Subcutaneous preadipocyte (primary cell): ENCODE results near the gene CACNG3. TPM values are rescaled to one million over a fixed set of nuclear protein-coding genes. Genes with fewer than 3 reads are reported as not detected.

Source experiments
- small RNA-seq: library from RNA; depleted of rRNA; stranded (forward); fragments of <200 nt; gene quantifications from one replicate; pipeline ENCODE3, GENCODE V24; 2012
- total RNA-seq: library from RNA; depleted of rRNA; stranded (reverse); fragments of >200 nt; gene quantifications from 2 replicates; pipeline ENCODE4 v1.2.3, GENCODE V29; 2012

CACNG3 gene
- not detected in 2 replicates for total RNA-seq

GRCh38 chr16:24255456-24256371 lies at the start of gene CACNG3:
Gene CACNG3 (plus strand): TSS chr16:24256335. CDS start chr16:24256755, 420 bp downstream.

Small RNAs within 50 kb of the gene (small RNA-seq; reads per million reads assigned to genes)
- gene RF00408: not detected
- gene RNU7-24P: not detected
